ENCODE data around the gene RIMS1. TPM values are rescaled to one million over a fixed set of nuclear protein-coding genes. Genes with fewer than 3 reads are reported as not detected.

RIMS1 gene
- total RNA-seq, 1 donor = 1.3 TPM

DNA sequence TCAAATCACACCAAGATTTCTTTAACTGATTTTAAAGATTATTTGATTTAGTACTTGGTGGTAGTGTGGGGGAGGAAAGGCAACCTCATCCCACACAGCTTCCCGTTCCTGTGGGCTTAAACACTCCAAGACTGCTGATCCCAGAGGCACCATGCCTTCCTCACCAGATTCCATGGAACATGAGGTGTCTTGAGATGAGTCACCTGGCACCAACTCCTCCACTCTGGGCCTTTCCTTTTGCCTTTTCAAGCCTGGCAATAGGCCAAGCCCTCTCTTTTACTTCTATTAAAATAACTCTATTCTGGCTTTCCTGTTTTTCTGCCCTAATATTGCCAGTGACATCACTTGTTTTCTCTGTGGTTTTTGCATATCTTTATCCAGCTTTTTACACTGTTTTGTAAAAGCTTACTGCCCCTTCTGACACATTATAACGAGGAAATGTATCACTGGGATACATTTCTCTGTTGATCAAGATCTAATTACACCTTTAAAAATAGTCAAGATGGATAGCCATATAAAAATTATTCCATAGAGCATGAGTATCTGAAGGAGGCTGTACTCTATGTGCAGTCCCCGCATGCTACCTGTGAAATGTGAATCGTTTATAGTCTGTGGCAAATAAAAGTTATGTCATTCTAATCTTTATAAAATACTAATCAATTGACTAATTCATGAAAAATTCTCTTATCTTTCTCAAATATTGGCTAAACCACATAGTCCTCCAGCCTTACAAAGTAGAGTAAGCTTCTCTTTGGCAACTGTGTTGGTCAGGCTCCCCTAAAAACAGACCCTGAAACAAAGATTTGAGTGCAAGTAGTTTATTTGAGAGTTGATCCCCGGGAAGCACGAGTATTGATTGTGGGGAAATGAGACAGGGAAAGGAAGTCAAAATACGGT, 477.7 kb downstream of the RIMS1 start:
- peak; percentile 69 for DNase-seq (ENCODE audit: low read depth)
- H3K4me3 ChIP-seq (ENCODE audit: low read depth, low read length) = no peak overlapping the region
- TF ChIP-seq, protein P1, sequence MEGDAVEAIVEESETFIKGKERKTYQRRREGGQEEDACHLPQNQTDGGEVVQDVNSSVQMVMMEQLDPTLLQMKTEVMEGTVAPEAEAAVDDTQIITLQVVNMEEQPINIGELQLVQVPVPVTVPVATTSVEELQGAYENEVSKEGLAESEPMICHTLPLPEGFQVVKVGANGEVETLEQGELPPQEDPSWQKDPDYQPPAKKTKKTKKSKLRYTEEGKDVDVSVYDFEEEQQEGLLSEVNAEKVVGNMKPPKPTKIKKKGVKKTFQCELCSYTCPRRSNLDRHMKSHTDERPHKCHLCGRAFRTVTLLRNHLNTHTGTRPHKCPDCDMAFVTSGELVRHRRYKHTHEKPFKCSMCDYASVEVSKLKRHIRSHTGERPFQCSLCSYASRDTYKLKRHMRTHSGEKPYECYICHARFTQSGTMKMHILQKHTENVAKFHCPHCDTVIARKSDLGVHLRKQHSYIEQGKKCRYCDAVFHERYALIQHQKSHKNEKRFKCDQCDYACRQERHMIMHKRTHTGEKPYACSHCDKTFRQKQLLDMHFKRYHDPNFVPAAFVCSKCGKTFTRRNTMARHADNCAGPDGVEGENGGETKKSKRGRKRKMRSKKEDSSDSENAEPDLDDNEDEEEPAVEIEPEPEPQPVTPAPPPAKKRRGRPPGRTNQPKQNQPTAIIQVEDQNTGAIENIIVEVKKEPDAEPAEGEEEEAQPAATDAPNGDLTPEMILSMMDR (IDR thresholded peaks at IDR 0.05; ENCODE audit: insufficient read depth, low read depth, low read length) = no peak

- TF ChIP-seq, protein P1 (IDR thresholded peaks at IDR 0.05; ENCODE audit: insufficient read depth, low read depth, low read length) = no peak
- DNase-seq (ENCODE audit: low read depth) = no peak
- H3K4me3 ChIP-seq (ENCODE audit: low read depth, low read length) = no peak overlapping the region
These were observed 479.4 kb downstream of the RIMS1 start for GRCh38 chr6:72365773-72366172.

DNA sequence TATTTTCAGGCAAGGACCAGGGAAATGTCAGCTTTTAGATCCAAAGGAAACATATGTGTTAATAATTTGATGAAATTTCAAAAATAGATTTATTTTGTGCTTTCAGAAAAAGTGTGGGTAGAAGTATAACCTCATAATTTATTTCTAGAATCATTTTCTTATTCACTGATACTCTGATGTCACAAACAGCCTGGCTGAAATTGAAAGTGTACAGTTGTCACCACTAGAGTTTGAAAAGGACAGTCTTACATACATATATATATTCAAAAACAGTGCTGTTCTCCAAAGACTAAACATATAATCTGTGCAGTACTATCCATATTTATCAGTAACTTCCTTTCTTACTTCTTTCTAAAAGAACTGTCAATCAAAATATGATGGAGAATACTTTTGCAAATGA, 481.1 kb downstream of the RIMS1 start:
- no peak for DNase-seq (ENCODE audit: low read depth)
- TF ChIP-seq, protein P1 (IDR thresholded peaks at IDR 0.05; ENCODE audit: insufficient read depth, low read depth, low read length) = no peak
- no peak overlapping the region for H3K4me3 ChIP-seq (ENCODE audit: low read depth, low read length)

DNA sequence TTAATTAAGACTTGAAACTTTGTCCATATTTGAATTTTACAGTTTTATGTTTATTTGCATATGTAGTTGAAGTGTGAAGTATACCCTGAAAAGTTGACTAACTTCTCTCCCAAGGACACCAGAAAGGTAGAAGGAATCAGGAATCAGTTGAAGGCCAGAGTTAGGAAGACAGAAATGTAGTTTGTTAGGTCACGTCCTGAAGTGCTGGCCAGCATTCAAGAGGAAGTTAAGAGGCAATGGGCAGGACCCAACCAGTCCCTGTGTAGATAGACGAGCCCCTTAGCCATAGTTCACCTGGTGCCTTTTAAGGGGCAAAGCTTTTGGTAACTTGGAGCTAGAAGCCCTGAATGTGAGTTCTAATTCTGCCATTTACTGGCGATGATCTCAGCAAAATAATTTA, 485.1 kb downstream of the RIMS1 start:
- no peak for DNase-seq (ENCODE audit: low read depth)
- TF ChIP-seq, protein P1 (IDR thresholded peaks at IDR 0.05; ENCODE audit: insufficient read depth, low read depth, low read length) = no peak
- H3K4me3 ChIP-seq (ENCODE audit: low read depth, low read length) = no peak overlapping the region

DNA sequence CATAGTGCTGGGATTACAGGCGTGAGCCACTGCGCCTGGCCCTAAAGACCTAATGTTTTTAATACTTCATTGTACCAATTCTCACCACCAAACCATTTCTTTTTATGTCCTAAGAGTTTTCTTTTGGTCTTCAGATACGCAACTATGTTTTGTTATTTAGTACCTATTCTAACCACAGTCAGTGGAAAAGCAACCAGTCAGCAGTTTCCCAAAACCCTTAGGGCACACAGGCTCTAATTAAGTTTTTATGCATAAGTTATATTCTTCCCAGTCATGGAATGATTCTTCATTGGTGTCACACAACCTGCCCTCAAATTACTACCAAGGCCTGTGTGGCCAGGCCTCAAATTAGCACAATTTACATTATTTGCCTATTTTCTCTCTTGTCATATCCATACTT, 487.8 kb downstream of the RIMS1 start:
- no peak overlapping the region for H3K4me3 ChIP-seq (ENCODE audit: low read depth, low read length)
- DNase-seq (ENCODE audit: low read depth) = no peak
- TF ChIP-seq, protein P1 (IDR thresholded peaks at IDR 0.05; ENCODE audit: insufficient read depth, low read depth, low read length) = no peak

GRCh38 chr6:72374857-72375256, 488.5 kb downstream of the RIMS1 start:
- TF ChIP-seq, protein P1 (IDR thresholded peaks at IDR 0.05; ENCODE audit: insufficient read depth, low read depth, low read length) = no peak
- no peak for DNase-seq (ENCODE audit: low read depth)
- H3K4me3 ChIP-seq (ENCODE audit: low read depth, low read length) = no peak overlapping the region

Measured in fibroblast of villous mesenchyme (primary cell).